Stimulated activated CD4-positive, alpha-beta T cell treated with anti-CD3 and anti-CD28 coated beads, Interleukin-1b, Interleukin-23, amount 100 ng/mL, for 1 hour (primary cell): ENCODE data around the gene PEBP1.

Experiments
- DNase-seq, 2 donors: peaks; one replicate each; pipeline ENCODE4 v3.0.0-alpha.2; 2020; ENCODE audit warnings: low read depth in 2 of 2

The PEBP1 gene

GRCh38 chr12:118136559-118137003 lies 657 bp downstream of the PEBP1 start:
- DNase-seq = peak in 1 of 2 donors; percentile 3

GRCh38 chr12:118137148-118137678 lies 1.3 kb downstream of the PEBP1 start:
- DNase-seq = no peak

DNA sequence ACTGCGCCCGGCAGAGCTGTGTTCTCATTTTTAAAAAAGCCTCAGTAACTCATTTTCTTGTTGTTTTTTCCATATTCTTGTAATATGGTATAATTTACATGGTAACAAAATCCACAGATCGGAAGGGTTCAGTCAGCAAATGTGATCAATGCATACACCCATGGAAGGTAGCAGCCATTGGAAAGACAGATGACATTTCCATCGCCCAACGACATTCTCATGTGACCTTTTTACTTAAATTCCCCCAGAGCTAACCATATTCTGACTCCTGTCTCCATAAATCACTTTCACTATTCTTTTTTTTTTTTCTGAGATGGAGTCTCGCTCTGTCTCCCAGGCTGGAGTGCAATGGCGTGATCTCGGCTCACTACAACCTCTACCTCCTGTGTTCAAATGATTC lies 4.9 kb downstream of the PEBP1 start:
- no peak for DNase-seq

DNA sequence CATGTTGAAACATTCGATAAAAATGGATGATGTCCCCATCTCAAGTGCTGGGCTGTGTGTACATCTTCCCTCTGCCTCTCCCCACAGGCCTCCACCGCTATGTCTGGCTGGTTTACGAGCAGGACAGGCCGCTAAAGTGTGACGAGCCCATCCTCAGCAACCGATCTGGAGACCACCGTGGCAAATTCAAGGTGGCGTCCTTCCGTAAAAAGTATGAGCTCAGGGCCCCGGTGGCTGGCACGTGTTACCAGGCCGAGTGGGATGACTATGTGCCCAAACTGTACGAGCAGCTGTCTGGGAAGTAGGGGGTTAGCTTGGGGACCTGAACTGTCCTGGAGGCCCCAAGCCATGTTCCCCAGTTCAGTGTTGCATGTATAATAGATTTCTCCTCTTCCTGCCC lies 8.6 kb downstream of the PEBP1 start:
- DNase-seq = no peak

- DNase-seq = no peak
Measured at GRCh38 chr12:118145113-118145797, 9.3 kb downstream of the PEBP1 start.

- no peak for DNase-seq
Measured at GRCh38 chr12:118145798-118146156, 9.9 kb downstream of the PEBP1 start.

DNA sequence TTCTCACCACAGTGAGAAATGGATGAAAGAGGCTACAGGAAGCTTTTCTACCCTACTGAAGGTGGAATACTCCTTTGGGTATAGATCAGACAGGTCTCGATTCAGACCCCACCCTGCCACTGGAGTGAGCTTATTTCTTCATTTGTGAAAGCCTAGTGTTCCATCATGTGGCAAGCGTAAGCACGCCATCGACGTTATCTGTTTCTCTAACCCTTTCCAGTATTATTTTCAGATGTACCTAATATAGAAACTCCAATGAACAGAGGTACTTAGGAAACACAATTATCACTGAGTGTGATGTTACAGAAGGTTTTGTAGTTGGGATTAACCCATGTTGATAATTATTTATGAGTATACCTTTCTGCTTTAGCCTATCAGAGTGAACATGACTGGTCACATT lies 12.4 kb downstream of the PEBP1 start:
- DNase-seq = no peak

- no peak for DNase-seq
Measured at GRCh38 chr12:118150625-118151024, 14.7 kb downstream of the PEBP1 start.

- DNase-seq = no peak
Measured at GRCh38 chr12:118151755-118152154, 15.8 kb downstream of the PEBP1 start.

- DNase-seq = no peak
Measured at GRCh38 chr12:118160536-118160935, 24.6 kb downstream of the PEBP1 start.

- no peak for DNase-seq
Measured at GRCh38 chr12:118164798-118165486, 29.0 kb downstream of the PEBP1 start.

DNA sequence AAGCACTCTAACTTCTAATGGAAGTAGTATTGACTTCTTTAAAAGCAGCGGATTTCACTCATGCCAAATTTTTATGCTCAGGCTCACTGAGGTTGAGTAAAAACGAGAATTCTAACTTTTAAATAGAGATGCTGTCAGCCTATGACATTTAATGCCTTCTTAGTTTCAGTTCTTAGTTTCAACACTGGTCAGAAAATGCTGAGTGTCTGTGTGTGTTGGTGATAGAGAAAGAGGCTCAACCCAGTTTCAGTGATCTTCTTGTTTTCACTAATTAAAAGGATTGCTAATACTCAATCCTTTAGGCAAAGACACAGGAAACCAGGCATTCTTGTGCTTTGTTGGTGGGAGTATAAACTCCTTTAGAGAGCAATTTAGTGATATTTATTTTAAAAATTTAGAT lies 31.0 kb downstream of the PEBP1 start:
- no peak for DNase-seq

DNA sequence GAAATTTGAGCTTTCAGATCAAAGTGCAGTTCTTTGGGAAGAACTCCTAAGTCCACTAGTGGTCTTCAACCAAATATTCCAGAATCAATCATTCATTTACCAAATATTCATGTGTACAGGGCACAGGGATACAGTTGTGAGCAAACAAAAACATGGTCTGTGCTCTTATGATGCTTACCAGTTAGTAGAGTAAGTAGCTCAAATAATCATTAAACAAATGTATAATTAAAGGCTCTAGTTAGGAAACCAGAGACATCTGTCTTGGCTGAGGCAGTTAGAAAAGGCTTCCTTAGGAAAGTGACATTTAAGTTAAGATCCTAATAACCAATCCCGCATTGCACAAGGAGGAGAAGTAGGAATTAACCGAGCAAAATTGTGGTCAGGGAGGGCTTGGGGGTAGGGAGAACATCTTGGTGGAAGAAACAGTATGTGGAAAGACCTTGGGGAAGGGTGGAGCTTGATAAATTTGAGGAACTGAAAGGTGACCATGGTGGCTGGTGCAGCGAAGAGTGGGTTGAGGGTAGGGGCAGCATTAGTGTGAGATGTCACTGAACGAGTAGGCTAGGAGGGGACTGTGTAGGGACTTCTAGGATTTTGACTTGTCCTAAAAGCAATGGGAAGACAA lies 40.0 kb downstream of the PEBP1 start:
- DNase-seq = no peak

- no peak for DNase-seq
Measured at GRCh38 chr12:118183155-118183554, 47.2 kb downstream of the PEBP1 start.

- DNase-seq = no peak
Measured at GRCh38 chr12:118183711-118184110, 47.8 kb downstream of the PEBP1 start.

- no peak for DNase-seq
Measured at GRCh38 chr12:118185602-118186397, 49.9 kb downstream of the PEBP1 start.

DNA sequence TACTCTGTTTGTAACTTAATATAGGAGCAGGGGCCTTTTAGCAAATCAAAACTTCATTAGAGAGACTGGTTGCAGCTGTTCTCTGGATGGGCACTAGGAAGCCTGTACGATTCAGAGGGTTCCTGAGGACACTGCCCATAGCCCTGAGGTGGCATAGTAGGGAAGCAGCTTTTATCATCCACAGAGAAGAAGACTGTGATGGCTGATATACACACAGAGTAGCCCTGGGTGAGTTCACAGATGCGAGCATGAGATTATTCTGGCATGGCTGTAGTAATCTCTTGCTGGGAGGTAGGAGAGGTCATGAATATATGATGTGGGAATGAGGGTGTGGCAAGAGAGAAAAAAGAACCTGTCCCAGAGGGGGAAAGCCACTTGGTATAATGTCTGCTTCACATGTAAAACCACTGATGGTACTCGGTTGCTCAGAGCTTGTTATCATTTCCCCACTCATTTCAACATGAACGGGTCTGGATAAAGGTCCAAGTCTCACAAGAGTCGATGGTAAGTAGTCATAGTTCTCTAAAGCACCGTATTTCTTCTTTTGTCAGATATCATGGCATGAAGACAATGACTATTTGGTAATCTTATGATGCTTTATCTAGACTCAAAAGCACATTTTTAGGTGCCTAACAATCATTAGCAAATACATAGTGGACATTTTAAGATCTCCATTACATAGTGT lies 52.0 kb downstream of the PEBP1 start:
- DNase-seq = no peak

DNA sequence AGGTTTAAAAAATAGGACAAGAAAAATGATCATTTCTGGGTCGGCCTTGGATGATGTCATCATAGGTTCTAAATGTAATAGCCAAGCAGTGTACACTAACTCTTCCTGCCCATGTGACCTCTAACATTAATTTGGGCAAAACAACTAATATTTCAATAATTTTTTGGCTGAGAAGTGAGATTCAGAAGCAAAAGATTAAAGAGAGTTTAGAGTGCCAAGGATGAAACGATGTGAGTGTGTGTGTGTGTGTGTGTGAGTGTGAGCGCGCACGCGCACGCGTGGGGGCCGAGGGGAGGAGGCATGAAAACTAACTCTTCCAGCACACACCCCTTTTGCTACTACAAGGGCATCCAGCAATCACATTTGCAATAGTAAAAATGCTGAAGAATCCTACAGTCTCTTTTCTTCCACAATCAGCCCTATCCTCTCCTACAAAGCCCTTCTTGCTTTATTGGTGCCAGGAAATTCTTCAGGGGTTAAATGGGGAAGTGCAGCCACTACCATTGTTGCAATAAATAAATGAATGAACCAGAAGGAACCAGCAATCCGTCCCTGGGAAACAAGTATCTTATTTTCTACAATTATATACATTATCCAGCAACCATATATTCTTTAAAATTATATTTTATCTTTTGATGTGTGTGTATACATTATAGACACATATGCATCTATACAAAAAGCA lies 52.9 kb downstream of the PEBP1 start:
- no peak for DNase-seq

DNA sequence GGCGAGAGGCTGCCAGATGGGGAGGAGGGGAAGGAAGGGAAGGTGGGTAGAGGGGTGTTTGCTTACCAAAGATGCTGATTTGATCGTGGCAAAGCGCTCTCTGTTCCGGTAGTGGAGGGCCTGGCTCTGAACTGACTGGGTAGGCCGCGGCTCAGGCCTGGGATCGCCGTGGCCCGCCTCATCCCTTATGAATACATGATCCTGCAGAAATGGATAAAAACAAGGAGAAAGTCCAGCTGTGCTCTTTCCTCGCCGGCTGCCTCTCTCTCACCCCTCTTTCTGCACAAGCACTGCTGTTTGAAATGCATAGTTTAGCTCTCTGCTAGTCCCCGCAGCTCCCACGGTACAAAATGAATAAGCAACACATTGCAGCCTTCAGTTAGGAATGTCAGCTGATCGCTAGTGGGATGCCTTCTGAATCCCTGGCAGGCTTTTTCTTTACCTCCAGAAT lies 53.8 kb downstream of the PEBP1 start:
- no peak for DNase-seq

- DNase-seq = no peak
Measured at GRCh38 chr12:118190266-118190665, 54.3 kb downstream of the PEBP1 start.

GRCh38 chr12:118193477-118193876 lies 57.6 kb downstream of the PEBP1 start:
- DNase-seq = no peak
